NB4 (cell line): ENCODE results near the gene ADARB2.

ENCODE experiments used
- DNase-seq: peaks from one replicate; pipeline ENCODE4 v3.0.0; 2010; ENCODE audit warnings: low read depth
- H3K4me3 ChIP-seq: one replicate; pipeline ENCODE4 v1.5.1; 2011; ENCODE audit warnings: mild to moderate bottlenecking, low read depth, low read length, moderate library complexity
- MAX ChIP-seq: IDR thresholded peaks from 2 replicates; pipeline ENCODE4 v1.6.1; 2011; ENCODE audit warnings: low read depth, low read length
- MYC ChIP-seq: IDR thresholded peaks from 2 replicates; pipeline ENCODE4 v1.6.1; 2011; ENCODE audit warnings: low read depth, low read length
- POLR2A ChIP-seq: IDR thresholded peaks from 2 replicates; pipeline ENCODE4 v1.6.1; 2011; ENCODE audit warnings: mild to moderate bottlenecking; ENCODE audit not compliant: insufficient read length; ENCODE audit errors: extremely low read depth
- TF ChIP-seq, protein P1 (sequence below): IDR thresholded peaks from one replicate; pipeline ENCODE4 v1.5.1; 2012; ENCODE audit warnings: low read depth, low read length

ADARB2 gene

GRCh38 chr10:1425879-1426278 lies 311.4 kb downstream of the ADARB2 start:
- DNase-seq: no peak
- no peak overlapping the region for H3K4me3 ChIP-seq

DNA sequence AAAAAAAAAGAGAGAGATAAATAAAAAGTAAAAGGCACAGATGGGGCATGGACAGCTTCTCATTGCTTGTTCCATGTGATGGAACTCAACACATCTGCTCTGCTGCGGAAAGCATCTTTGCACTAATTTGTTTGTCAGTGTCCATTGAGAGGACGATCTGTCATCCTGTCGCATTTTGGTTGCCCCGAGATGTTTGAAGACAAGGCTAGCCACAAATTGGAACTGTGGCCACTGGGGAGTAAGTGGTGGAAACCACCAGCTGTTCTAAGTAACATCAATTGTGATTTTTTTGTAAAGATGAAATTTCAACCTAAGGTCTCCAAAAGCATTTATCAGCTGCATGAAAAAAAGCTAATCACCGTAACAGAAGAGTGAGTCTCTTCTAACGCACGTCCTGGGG lies 312.7 kb downstream of the ADARB2 start:
- no peak for TF ChIP-seq MAX
- TF ChIP-seq, protein P1, sequence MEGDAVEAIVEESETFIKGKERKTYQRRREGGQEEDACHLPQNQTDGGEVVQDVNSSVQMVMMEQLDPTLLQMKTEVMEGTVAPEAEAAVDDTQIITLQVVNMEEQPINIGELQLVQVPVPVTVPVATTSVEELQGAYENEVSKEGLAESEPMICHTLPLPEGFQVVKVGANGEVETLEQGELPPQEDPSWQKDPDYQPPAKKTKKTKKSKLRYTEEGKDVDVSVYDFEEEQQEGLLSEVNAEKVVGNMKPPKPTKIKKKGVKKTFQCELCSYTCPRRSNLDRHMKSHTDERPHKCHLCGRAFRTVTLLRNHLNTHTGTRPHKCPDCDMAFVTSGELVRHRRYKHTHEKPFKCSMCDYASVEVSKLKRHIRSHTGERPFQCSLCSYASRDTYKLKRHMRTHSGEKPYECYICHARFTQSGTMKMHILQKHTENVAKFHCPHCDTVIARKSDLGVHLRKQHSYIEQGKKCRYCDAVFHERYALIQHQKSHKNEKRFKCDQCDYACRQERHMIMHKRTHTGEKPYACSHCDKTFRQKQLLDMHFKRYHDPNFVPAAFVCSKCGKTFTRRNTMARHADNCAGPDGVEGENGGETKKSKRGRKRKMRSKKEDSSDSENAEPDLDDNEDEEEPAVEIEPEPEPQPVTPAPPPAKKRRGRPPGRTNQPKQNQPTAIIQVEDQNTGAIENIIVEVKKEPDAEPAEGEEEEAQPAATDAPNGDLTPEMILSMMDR: no peak
- no peak for TF ChIP-seq MYC
- TF ChIP-seq POLR2A: no peak
- no peak overlapping the region for H3K4me3 ChIP-seq
- no peak for DNase-seq

More at GRCh38 chr10:1425879-1426278, 311.4 kb downstream of the ADARB2 start:
- TF ChIP-seq MAX (no peak), MYC (no peak), POLR2A (no peak)
- TF ChIP-seq, protein P1: no peak

DNA sequence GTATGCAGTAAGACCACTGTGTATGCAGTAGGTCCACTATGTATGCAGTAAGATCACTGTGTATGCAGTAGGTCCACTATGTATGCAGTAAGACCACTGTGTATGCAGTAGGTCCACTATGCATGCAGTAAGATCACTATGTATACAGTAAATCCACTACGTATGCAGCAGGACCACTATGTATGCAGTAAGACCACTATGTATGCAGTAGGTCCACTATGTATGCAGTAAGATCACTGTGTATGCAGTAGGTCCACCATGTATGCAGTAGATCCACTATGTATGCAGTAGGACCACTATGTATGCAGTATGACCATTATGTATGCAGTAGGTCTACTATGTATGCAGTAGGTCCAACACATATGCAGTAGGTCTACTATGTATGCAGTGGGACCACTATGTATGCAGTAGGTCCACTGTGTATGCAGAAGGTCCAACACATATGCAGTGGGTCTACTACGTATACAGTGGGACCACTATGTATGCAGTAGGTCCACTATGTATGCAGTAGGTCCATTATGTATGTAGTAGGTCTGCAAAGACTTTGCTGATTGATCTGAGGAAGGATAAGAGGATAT lies 313.6 kb downstream of the ADARB2 start:
- DNase-seq: no peak
- TF ChIP-seq, protein P1: no peak
- no peak for TF ChIP-seq MYC
- TF ChIP-seq MAX: no peak
- no peak for TF ChIP-seq POLR2A
- H3K4me3 ChIP-seq: no peak overlapping the region

- H3K4me3 ChIP-seq: no peak overlapping the region
- DNase-seq: no peak
- TF ChIP-seq, protein P1: no peak
- no peak for TF ChIP-seq POLR2A
- TF ChIP-seq MAX: no peak
- TF ChIP-seq MYC: no peak
These were observed 315.1 kb downstream of the ADARB2 start for GRCh38 chr10:1422275-1422674.

- H3K4me3 ChIP-seq: no peak overlapping the region
- TF ChIP-seq MAX: no peak
- TF ChIP-seq, protein P1: peak; percentile 71
- DNase-seq: peak; percentile 50
These were observed 316.5 kb downstream of the ADARB2 start for GRCh38 chr10:1420661-1421362.
